Erythroblast (primary cell): Measurements from ENCODE around the gene ANO10.
"Not testable (repeated sequence)": the region's sequence is repeated elsewhere in the genome, so short reads cannot be mapped to it uniquely, and the experiment has no call there.

ENCODE experiments used
- GATA1 ChIP-seq: IDR thresholded peaks from 2 replicates; pipeline ENCODE4 v1.6.1; 2011; ENCODE audit warnings: low read depth, mild to moderate bottlenecking, control low read depth, low read length, moderate library complexity
- POLR2A ChIP-seq: IDR thresholded peaks from 2 replicates; pipeline ENCODE4 v1.6.1; 2011; ENCODE audit warnings: mild to moderate bottlenecking, low read length

DNA sequence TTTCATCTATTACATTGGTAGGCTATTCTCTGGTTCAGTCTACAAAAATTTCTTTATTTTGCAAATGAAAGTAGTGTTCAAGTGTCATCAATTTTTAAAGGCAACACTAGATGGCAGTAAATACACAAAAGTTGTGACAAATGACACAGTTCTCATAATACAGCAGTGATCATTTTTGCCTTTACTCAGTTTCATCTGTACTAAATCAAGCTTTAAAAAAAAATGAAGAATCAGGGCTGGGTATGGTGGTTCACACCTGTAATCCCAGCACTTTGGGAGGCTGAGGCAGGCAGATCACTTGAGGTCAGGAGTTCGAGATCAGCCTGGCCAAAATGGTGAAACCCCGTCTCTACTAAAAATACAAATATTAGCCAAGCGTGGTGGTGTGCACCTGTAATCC is 77.5 kb downstream of the ANO10 start:
- not testable (repeated sequence) for TF ChIP-seq POLR2A, GATA1
